HCT116 (cell line): ENCODE measurements around the gene SIPA1L3.

Source experiments
- EZH2 ChIP-seq: fragments of 200-600 bp; sonication (generic); IDR thresholded peaks from 2 replicates; pipeline ENCODE4 v1.6.1; 2017; ENCODE audit warnings: antibody characterized with exemption, mixed run types
- EZH2phosphoT487 ChIP-seq: fragments of 200-600 bp; IDR thresholded peaks from 2 replicates; pipeline ENCODE4 v1.6.1; 2018; ENCODE audit warnings: antibody characterized with exemption, borderline replicate concordance
- FOSL1 ChIP-seq: IDR thresholded peaks from 2 replicates; pipeline ENCODE4 v1.6.1; 2012; ENCODE audit warnings: low read depth
- JUND ChIP-seq: IDR thresholded peaks from 2 replicates; pipeline ENCODE4 v1.6.1; 2012
- POLR2A ChIP-seq: IDR thresholded peaks from 2 replicates; pipeline ENCODE4 v1.7.0; 2011; ENCODE audit warnings: borderline replicate concordance; ENCODE audit not compliant: insufficient read depth, insufficient read length; ENCODE audit errors: extremely low read depth
- POLR2AphosphoS5 ChIP-seq: IDR thresholded peaks from 2 replicates; pipeline ENCODE4 v1.6.1; 2011; ENCODE audit warnings: mild to moderate bottlenecking, low read depth, low read length, moderate library complexity
- SIN3A ChIP-seq: IDR thresholded peaks from 2 replicates; pipeline ENCODE4 v1.6.1; 2012; ENCODE audit warnings: low read depth
- SRF ChIP-seq: IDR thresholded peaks from 2 replicates; pipeline ENCODE4 v1.6.1; 2012; ENCODE audit warnings: low read depth
- YY1 ChIP-seq: IDR thresholded peaks from 2 replicates; pipeline ENCODE4 v1.6.1; 2011; ENCODE audit warnings: low read length, low read depth, moderate library complexity, mild to moderate bottlenecking; ENCODE audit not compliant: insufficient replicate concordance; ENCODE audit errors: extremely low read depth
- ZFX ChIP-seq: fragments of 450-650 bp; IDR thresholded peaks from 2 replicates; pipeline ENCODE4 v1.6.1; 2017
- ZNF274 ChIP-seq: fragments of 200-500 bp; sonication (Bioruptor generic); IDR thresholded peaks from 2 replicates; pipeline ENCODE4 v1.6.1; 2014; ENCODE audit warnings: mild to moderate bottlenecking, low read depth, low read length, inconsistent platforms
- TF ChIP-seq, protein P1 (sequence below), 3 experiments: fragments of 200-600 bp in 1 of 3; sonication (generic) in 1 of 3; IDR thresholded peaks in 2 of 3; conservative IDR thresholded peaks in 1 of 3; 2 replicates each; pipeline ENCODE4 v1.5.1; 2012 to 2017; ENCODE audit warnings: low read depth in 2 of 3, low read length in 2 of 3, antibody characterized with exemption in 1 of 3, borderline replicate concordance in 1 of 3, control low read depth in 1 of 3, mild to moderate bottlenecking in 1 of 3, mixed read lengths in 1 of 3, mixed run types in 1 of 3, moderate library complexity in 1 of 3; ENCODE audit not compliant: insufficient read depth in 1 of 3
- TF ChIP-seq, protein P2 (sequence below): IDR thresholded peaks from 2 replicates; pipeline ENCODE4 v1.6.1; 2012

DNA sequence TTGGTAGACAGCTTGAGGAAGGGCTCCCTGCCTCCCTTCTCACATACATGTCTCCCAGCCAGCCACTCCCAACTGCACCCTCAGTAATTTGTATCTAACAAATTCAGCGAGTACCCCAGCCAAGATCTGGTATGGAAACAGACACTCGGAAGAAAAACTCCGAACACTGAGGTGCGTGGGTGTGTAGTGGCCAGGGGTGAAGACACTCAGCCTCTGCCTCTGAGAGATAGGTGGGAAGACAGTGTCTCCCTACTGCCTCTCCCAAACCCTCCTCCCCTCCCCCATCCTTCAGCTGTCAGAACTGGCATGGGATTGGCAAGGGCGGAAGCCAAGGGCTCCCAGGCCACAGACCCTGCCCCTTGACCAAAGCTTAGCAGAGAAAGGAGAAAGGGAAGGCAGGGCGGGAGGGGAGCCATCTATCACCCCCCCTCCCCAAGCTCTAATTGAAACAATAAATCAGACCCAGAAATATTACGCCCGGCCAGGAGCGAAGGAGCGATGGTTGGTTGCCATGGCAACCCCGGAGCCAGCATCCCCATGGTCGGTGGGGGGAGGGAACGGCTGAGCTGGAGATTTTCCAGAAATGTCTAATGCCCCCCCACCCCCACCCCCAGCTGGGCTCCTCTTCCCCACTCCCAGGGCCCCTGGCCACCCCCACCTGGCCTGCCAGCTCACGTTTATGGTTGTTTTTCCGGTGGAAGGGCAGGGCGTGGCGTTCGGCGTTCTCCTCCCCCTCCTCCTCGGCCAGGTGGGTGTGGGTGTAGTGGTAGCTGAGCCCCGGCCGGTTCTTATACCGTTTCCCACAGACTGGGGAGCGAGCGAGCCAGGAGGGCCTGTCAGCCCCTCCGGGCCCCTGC lies 310.0 kb downstream of the SIPA1L3 start:
- TF ChIP-seq ZNF274 (no peak), SIN3A (no peak), POLR2AphosphoS5 (no peak), YY1 (no peak), JUND (no peak), EZH2 (no peak), FOSL1 (no peak), POLR2A (no peak), SRF (no peak), EZH2phosphoT487 (no peak), ZFX (no peak)
- TF ChIP-seq, protein P1, sequence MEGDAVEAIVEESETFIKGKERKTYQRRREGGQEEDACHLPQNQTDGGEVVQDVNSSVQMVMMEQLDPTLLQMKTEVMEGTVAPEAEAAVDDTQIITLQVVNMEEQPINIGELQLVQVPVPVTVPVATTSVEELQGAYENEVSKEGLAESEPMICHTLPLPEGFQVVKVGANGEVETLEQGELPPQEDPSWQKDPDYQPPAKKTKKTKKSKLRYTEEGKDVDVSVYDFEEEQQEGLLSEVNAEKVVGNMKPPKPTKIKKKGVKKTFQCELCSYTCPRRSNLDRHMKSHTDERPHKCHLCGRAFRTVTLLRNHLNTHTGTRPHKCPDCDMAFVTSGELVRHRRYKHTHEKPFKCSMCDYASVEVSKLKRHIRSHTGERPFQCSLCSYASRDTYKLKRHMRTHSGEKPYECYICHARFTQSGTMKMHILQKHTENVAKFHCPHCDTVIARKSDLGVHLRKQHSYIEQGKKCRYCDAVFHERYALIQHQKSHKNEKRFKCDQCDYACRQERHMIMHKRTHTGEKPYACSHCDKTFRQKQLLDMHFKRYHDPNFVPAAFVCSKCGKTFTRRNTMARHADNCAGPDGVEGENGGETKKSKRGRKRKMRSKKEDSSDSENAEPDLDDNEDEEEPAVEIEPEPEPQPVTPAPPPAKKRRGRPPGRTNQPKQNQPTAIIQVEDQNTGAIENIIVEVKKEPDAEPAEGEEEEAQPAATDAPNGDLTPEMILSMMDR (IDR thresholded peaks at IDR 0.05 in 2 of 3, conservative IDR thresholded peaks at IDR 0.05 in 1 of 3; ENCODE audit: borderline replicate concordance in 1 of 3, insufficient read depth in 1 of 3, low read depth in 2 of 3, low read length in 2 of 3): no peak
- TF ChIP-seq, protein P2, sequence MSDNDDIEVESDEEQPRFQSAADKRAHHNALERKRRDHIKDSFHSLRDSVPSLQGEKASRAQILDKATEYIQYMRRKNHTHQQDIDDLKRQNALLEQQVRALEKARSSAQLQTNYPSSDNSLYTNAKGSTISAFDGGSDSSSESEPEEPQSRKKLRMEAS: no peak
